ENCODE data around the gene SETBP1. TPM values are rescaled to one million over a fixed set of nuclear protein-coding genes. Genes with fewer than 3 reads are reported as not detected.

SETBP1 gene
- total RNA-seq, 4 donors from 2014 or later: 7.8 to 16.6 (median 11.7) TPM

GRCh38 chr18:44748582-44748981, 67.9 kb downstream of the SETBP1 start:
- intact Hi-C loops (cut with DNase I; ENCODE audit: low total_unique reads): no loop called here
- DNase-seq (ENCODE audit: low spot score in 2 of 2): no peak
- H3K4me3 ChIP-seq (ENCODE audit: low read depth, poor library complexity, severe bottlenecking): no peak overlapping the region
- 92 to 97% methylated on average over 5 of the region's 5 CpGs for WGBS, 2 donors
- TF ChIP-seq CTCF (IDR thresholded peaks at IDR 0.05) (no peak), POLR2A (IDR thresholded peaks at IDR 0.05) (no peak)

GRCh38 chr18:44750774-44751173, 70.1 kb downstream of the SETBP1 start:
- TF ChIP-seq CTCF (IDR thresholded peaks at IDR 0.05): no peak
- TF ChIP-seq POLR2A (IDR thresholded peaks at IDR 0.05): no peak
- no peak for DNase-seq (ENCODE audit: low spot score in 2 of 2)
- intact Hi-C loops (cut with DNase I; ENCODE audit: low total_unique reads): no loop called here
- WGBS, 2 donors: 88 to 92% methylated on average over 1 of the region's 1 CpG
- H3K4me3 ChIP-seq (ENCODE audit: low read depth, poor library complexity, severe bottlenecking): no peak overlapping the region

- intact Hi-C loops (cut with DNase I; ENCODE audit: low total_unique reads): no loop called here
- TF ChIP-seq POLR2A (IDR thresholded peaks at IDR 0.05) (no peak), CTCF (IDR thresholded peaks at IDR 0.05) (no peak)
- 96 to 98% methylated on average over 2 of the region's 2 CpGs for WGBS, 2 donors
- no peak for DNase-seq (ENCODE audit: low spot score in 2 of 2)
- H3K4me3 ChIP-seq (ENCODE audit: low read depth, poor library complexity, severe bottlenecking): no peak overlapping the region
Measured at GRCh38 chr18:44754567-44754966, 73.9 kb downstream of the SETBP1 start.

- WGBS, 2 donors: 82 to 84% methylated on average over 12 of the region's 12 CpGs
- intact Hi-C loops (cut with DNase I; ENCODE audit: low total_unique reads): no loop called here
- no peak for TF ChIP-seq CTCF (IDR thresholded peaks at IDR 0.05)
- TF ChIP-seq POLR2A (IDR thresholded peaks at IDR 0.05): no peak
- DNase-seq (ENCODE audit: low spot score in 2 of 2): no peak
- H3K4me3 ChIP-seq (ENCODE audit: low read depth, poor library complexity, severe bottlenecking): no peak overlapping the region
Measured at GRCh38 chr18:44758861-44759631, 78.4 kb downstream of the SETBP1 start.

- 67 to 73% methylated on average over 1 of the region's 1 CpG for WGBS, 2 donors
- no peak for DNase-seq (ENCODE audit: low spot score in 2 of 2)
- no peak overlapping the region for H3K4me3 ChIP-seq (ENCODE audit: low read depth, poor library complexity, severe bottlenecking)
- intact Hi-C loops (cut with DNase I; ENCODE audit: low total_unique reads): no loop called here
- TF ChIP-seq POLR2A (IDR thresholded peaks at IDR 0.05) (no peak), CTCF (IDR thresholded peaks at IDR 0.05) (no peak)
Measured at GRCh38 chr18:44759925-44760342, 79.2 kb downstream of the SETBP1 start.

- TF ChIP-seq CTCF (IDR thresholded peaks at IDR 0.05) (no peak), POLR2A (IDR thresholded peaks at IDR 0.05) (no peak)
- DNase-seq (ENCODE audit: low spot score in 2 of 2): no peak
- WGBS, 2 donors: 40 to 45% methylated on average over 3 of the region's 3 CpGs
- H3K4me3 ChIP-seq (ENCODE audit: low read depth, poor library complexity, severe bottlenecking): no peak overlapping the region
- intact Hi-C loops (cut with DNase I; ENCODE audit: low total_unique reads): no loop called here
Measured at GRCh38 chr18:44761812-44762211, 81.1 kb downstream of the SETBP1 start.

Measured in lower leg skin (tissue), 4 donors.